ENCODE results near the gene CASP3. TPM values are rescaled to one million over a fixed set of nuclear protein-coding genes. Genes with fewer than 3 reads are reported as not detected.

The CASP3 gene
- total RNA-seq = 56.0 and 59.4 TPM in 2 replicates

DNA sequence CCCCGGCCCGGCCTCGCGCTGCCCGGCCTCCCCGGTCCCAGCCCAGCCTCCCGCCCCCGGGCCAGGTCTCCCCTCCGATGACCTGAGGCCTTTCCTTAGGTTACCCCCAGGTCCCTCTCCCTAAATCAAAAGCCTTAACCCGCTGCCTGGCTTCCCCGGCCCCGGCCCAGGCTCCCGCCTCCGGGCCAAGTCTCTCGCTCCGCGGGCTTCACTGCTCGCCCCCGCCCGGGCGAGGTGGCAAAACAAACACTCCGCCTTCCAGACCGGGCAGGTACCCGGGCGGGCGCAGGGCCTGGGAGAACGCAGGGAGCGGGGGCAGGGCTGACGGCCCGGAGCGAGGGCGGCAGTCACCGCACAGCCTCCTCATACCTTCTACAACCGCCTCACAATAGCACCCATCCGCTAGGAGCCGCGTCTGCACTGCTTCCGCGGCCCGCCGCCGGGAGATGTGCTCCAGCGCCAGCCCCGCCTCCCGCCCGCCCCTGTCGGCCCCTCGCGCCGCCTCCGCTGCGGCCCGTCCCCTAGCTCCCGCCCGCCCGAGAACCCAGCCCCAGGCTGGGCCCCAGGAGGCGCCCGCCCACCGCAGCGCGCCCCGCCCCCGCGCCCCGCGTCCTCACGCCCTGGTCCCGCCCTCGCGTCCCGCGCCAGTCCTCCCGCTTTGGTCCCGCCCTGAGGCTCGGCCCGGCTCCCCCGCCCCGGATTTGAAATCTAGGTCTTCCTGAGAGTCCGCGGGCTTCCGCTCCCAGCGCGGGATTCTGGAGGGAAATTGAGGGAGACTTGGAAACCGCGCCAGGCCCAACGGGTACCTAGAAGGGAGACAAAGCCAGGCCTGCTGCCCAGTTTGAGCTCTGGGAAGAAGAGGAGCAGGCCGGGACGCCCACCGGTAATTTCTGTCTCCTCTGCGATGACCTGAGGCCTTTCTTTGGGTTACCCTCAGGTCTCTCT is at the start of gene CASP3, which contains the start of gene PRIMPOL:
Gene CASP3 (minus strand): TSS at position 422 of the 945 bp plus-strand sequence. CDS start 10,994 bp downstream, outside the sequence.
Gene PRIMPOL (plus strand): TSS at position 713 of the 945 bp plus-strand sequence. CDS start 7,403 bp downstream, outside the sequence.
- H3K4me3 ChIP-seq (ENCODE audit: insufficient read depth, low read length) = peak within 1 kb of the TSS; percentile 87
- H4K20me1 ChIP-seq (ENCODE audit: insufficient read depth, low read length) = peaks cover 27% of the 10 kb centered on the region
- H3K27ac ChIP-seq (ENCODE audit: low read depth, low read length) = peak within 1 kb of the TSS; percentile 85
- peak; percentile 96 for DNase-seq (ENCODE audit: insufficient read length, low spot score, missing footprints)
- peak within 1 kb of the TSS; percentile 93 for H3K4me2 ChIP-seq (ENCODE audit: insufficient read depth, low read length)
- H3K79me2 ChIP-seq (ENCODE audit: insufficient read depth, low read length) = peaks cover 51% of the 10 kb centered on the region
- H3K27me3 ChIP-seq (ENCODE audit: insufficient read depth, low read length) = no peaks in the 10 kb centered on the region
- peak within 1 kb of the TSS; percentile 88 for H2AFZ ChIP-seq (ENCODE audit: low read length)
- peaks cover 40% of the 10 kb centered on the region for H3K4me1 ChIP-seq (ENCODE audit: insufficient read depth, low read length)
- TF ChIP-seq, protein P1, sequence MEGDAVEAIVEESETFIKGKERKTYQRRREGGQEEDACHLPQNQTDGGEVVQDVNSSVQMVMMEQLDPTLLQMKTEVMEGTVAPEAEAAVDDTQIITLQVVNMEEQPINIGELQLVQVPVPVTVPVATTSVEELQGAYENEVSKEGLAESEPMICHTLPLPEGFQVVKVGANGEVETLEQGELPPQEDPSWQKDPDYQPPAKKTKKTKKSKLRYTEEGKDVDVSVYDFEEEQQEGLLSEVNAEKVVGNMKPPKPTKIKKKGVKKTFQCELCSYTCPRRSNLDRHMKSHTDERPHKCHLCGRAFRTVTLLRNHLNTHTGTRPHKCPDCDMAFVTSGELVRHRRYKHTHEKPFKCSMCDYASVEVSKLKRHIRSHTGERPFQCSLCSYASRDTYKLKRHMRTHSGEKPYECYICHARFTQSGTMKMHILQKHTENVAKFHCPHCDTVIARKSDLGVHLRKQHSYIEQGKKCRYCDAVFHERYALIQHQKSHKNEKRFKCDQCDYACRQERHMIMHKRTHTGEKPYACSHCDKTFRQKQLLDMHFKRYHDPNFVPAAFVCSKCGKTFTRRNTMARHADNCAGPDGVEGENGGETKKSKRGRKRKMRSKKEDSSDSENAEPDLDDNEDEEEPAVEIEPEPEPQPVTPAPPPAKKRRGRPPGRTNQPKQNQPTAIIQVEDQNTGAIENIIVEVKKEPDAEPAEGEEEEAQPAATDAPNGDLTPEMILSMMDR (IDR thresholded peaks at IDR 0.05; ENCODE audit: extremely low read depth, low read depth, low read length) = no peak
- H3K36me3 ChIP-seq (ENCODE audit: insufficient read depth, low read length) = peaks cover 13% of the 10 kb centered on the region
- H3K9me3 ChIP-seq (ENCODE audit: low read depth, low read length) = no peaks in the 10 kb centered on the region

DNA sequence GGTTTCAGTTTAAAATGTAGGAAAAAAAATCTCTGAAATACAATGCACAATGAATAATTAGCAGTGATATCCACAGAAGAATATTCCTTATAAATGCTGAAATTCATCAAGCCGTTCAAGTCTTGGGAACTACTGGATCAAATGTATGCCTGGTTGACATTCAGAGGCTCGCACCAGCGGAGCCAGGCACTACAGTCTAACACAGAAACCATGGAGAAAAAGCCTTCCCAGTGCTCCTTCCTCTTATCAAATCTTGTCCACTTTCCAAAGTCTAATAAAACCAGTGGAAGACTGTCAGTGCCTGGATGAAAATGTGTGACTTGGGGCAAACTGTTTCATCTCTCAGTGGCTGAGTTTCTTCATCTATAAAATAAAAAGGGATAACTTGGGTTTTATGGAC is 48.7 kb upstream of the CASP3 start:
- H2AFZ ChIP-seq (ENCODE audit: low read length) = peak overlapping the region; percentile 37
- H4K20me1 ChIP-seq (ENCODE audit: insufficient read depth, low read length) = no peaks in the 10 kb centered on the region
- peaks cover 22% of the 10 kb centered on the region for H3K36me3 ChIP-seq (ENCODE audit: insufficient read depth, low read length)
- no peaks in the 10 kb centered on the region for H3K27me3 ChIP-seq (ENCODE audit: insufficient read depth, low read length)
- H3K4me3 ChIP-seq (ENCODE audit: insufficient read depth, low read length) = no peak overlapping the region
- DNase-seq (ENCODE audit: insufficient read length, low spot score, missing footprints) = no peak
- H3K79me2 ChIP-seq (ENCODE audit: insufficient read depth, low read length) = no peaks in the 10 kb centered on the region
- TF ChIP-seq, protein P1 (IDR thresholded peaks at IDR 0.05; ENCODE audit: extremely low read depth, low read depth, low read length) = no peak
- H3K4me1 ChIP-seq (ENCODE audit: insufficient read depth, low read length) = peaks cover 5% of the 10 kb centered on the region
- no peak overlapping the region for H3K27ac ChIP-seq (ENCODE audit: low read depth, low read length)
- no peaks in the 10 kb centered on the region for H3K9me3 ChIP-seq (ENCODE audit: low read depth, low read length)
- H3K4me2 ChIP-seq (ENCODE audit: insufficient read depth, low read length) = no peak overlapping the region

- Histone ChIP-seq H3K4me2 (ENCODE audit: insufficient read depth, low read length) (no peak overlapping the region), H3K27ac (ENCODE audit: low read depth, low read length) (no peak overlapping the region)
- no peak for DNase-seq (ENCODE audit: insufficient read length, low spot score, missing footprints)
Measured at GRCh38 chr4:184695178-184695896, 46.1 kb upstream of the CASP3 start.

More at GRCh38 chr4:184695178-184695896, 46.1 kb upstream of the CASP3 start:
- TF ChIP-seq, protein P1 (IDR thresholded peaks at IDR 0.05; ENCODE audit: extremely low read depth, low read depth, low read length) = no peak
- Histone ChIP-seq H3K27me3 (ENCODE audit: insufficient read depth, low read length) (no peaks in the 10 kb centered on the region), H3K36me3 (ENCODE audit: insufficient read depth, low read length) (peaks cover 18% of the 10 kb centered on the region), H3K4me1 (ENCODE audit: insufficient read depth, low read length) (peaks cover 4% of the 10 kb centered on the region), H4K20me1 (ENCODE audit: insufficient read depth, low read length) (no peaks in the 10 kb centered on the region), H3K4me3 (ENCODE audit: insufficient read depth, low read length) (no peak overlapping the region), H3K79me2 (ENCODE audit: insufficient read depth, low read length) (no peaks in the 10 kb centered on the region), H3K9me3 (ENCODE audit: low read depth, low read length) (no peaks in the 10 kb centered on the region), H2AFZ (ENCODE audit: low read length) (no peak overlapping the region)

All from osteoblast (primary cell).